Uterus (tissue), 4 donors: ENCODE data around the gene HIP1. TPM values are rescaled to one million over a fixed set of nuclear protein-coding genes. Genes with fewer than 3 reads are reported as not detected.

Experiments
- DNase-seq, 2 donors: peaks; one replicate each; pipeline ENCODE4 v3.0.0-alpha.2; 2019 to 2020
- H3K27ac ChIP-seq, 2 donors: fragments of 200-600 bp; sonication (generic); 1 replicate in 1 of 2; 2 replicates in 1 of 2; pipeline ENCODE4 v1.5.1; 2016 to 2018
- H3K27me3 ChIP-seq, 2 donors: fragments of 200-600 bp; sonication (generic); one replicate each; pipeline ENCODE4 v1.5.1; 2018 to 2019; ENCODE audit warnings: control low read depth in 1 of 2
- H3K36me3 ChIP-seq, 2 donors: fragments of 200-600 bp; sonication (generic); one replicate each; pipeline ENCODE4 v1.5.1; 2019; ENCODE audit warnings: control low read depth in 1 of 2
- H3K4me1 ChIP-seq, 2 donors: fragments of 200-600 bp; sonication (generic); one replicate each; pipeline ENCODE4 v1.5.1; 2018 to 2019; ENCODE audit warnings: control low read depth in 1 of 2
- H3K4me3 ChIP-seq, 2 donors: fragments of 200-600 bp; sonication (generic); 1 replicate in 1 of 2; 2 replicates in 1 of 2; pipeline ENCODE4 v1.5.1; 2018 to 2019; ENCODE audit warnings: mild to moderate bottlenecking in 1 of 2
- H3K9me3 ChIP-seq, 2 donors: fragments of 200-600 bp; sonication (generic); one replicate each; pipeline ENCODE4 v1.5.1; 2019; ENCODE audit warnings: control low read depth in 1 of 2
- POLR2A ChIP-seq, 2 donors: fragments of 450-650 bp; IDR thresholded peaks; one replicate each; pipeline ENCODE4 v1.6.1; 2016; ENCODE audit warnings: antibody characterized with exemption in 2 of 2, mild to moderate bottlenecking in 1 of 2, moderate library complexity in 1 of 2
- intact Hi-C: fragments of 100-400 bp; cut with DNase I; formaldehyde crosslinking; loops from one replicate; pipeline ENCODE4 v1.15.1; 2023; ENCODE audit warnings: low total_unique reads
- total RNA-seq, 4 donors: library from RNA; depleted of rRNA in 3 of 4; stranded (reverse); fragments of >200 nt in 3 of 4; gene quantifications; one replicate each; pipeline versions ENCODE4 v1.1.0 to v1.2.4, GENCODE V29; 2014 to 2023
- TF ChIP-seq, protein P1 (sequence below), 4 experiments: fragments of 200-600 bp in 2 of 4; fragments of 450-650 bp in 2 of 4; sonication (generic) in 2 of 4; IDR thresholded peaks; one replicate each; pipeline ENCODE4 v1.5.1; 2016 to 2019; ENCODE audit warnings: antibody characterized with exemption in 4 of 4, mild to moderate bottlenecking in 2 of 4, moderate library complexity in 1 of 4
- donor health status: DM: yes; HTN: yes; CAD: no.

HIP1 gene
- total RNA-seq, 4 donors from 2014 or later, result 13.1 to 48.8 (median 20.3) TPM

DNA sequence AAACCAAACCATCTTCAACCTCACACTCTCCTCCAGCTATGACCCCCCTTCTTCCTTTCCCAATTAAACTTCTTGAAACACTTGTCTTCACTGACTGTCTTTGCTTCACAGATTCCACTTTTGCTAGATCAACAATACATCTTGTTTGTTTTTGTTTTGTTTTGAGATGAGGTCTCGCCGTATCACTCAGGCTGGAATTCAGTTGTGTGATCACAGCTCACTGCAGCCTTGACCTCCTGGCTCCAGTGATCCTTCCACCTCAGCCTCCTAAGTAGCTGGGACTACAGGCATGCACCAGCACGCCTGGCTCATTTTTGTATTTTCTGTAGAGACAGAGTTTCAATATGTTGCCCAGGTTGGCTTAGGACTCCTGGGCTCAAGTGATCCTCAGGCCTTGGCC lies 59.7 kb downstream of the HIP1 start:
- no peaks in the 10 kb centered on the region for H3K9me3 ChIP-seq
- H3K4me3 ChIP-seq, result no peak overlapping the region
- H3K27ac ChIP-seq, result no peak overlapping the region
- no peak for TF ChIP-seq POLR2A (IDR thresholded peaks at IDR 0.05)
- TF ChIP-seq, protein P1, sequence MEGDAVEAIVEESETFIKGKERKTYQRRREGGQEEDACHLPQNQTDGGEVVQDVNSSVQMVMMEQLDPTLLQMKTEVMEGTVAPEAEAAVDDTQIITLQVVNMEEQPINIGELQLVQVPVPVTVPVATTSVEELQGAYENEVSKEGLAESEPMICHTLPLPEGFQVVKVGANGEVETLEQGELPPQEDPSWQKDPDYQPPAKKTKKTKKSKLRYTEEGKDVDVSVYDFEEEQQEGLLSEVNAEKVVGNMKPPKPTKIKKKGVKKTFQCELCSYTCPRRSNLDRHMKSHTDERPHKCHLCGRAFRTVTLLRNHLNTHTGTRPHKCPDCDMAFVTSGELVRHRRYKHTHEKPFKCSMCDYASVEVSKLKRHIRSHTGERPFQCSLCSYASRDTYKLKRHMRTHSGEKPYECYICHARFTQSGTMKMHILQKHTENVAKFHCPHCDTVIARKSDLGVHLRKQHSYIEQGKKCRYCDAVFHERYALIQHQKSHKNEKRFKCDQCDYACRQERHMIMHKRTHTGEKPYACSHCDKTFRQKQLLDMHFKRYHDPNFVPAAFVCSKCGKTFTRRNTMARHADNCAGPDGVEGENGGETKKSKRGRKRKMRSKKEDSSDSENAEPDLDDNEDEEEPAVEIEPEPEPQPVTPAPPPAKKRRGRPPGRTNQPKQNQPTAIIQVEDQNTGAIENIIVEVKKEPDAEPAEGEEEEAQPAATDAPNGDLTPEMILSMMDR (IDR thresholded peaks at IDR 0.05), result no peak
- no peaks in the 10 kb centered on the region for H3K4me1 ChIP-seq
- no peak for DNase-seq
- intact Hi-C loops, result no loop called here
- no peaks in the 10 kb centered on the region for H3K36me3 ChIP-seq
- H3K27me3 ChIP-seq, result no peaks in the 10 kb centered on the region

DNA sequence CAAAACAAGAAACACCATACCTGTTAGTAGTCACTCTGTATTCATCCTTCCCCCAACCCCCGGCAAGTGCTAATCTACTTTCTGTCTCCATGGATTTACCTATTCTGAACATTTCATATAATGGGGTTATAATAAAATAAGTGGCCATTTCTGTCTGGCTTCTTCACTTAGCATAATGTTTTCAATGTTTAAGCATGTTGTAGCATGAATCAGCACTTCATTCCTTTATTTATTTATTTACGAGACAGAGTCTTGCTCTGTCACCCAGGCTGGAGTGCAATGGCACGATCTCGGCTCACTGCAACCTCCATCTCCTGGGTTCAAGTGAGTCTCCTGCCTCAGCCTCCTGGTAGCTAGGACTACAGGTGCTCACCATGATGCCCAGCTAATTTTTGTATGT lies 69.2 kb downstream of the HIP1 start:
- no peak for DNase-seq
- H3K36me3 ChIP-seq, result no peaks in the 10 kb centered on the region
- H3K27ac ChIP-seq, result no peak overlapping the region
- H3K4me3 ChIP-seq, result no peak overlapping the region
- no peaks in the 10 kb centered on the region for H3K9me3 ChIP-seq
- TF ChIP-seq, protein P1 (IDR thresholded peaks at IDR 0.05), result no peak
- no peak for TF ChIP-seq POLR2A (IDR thresholded peaks at IDR 0.05)
- H3K4me1 ChIP-seq, result no peaks in the 10 kb centered on the region
- intact Hi-C loops, result no loop called here
- H3K27me3 ChIP-seq, result no peaks in the 10 kb centered on the region

DNA sequence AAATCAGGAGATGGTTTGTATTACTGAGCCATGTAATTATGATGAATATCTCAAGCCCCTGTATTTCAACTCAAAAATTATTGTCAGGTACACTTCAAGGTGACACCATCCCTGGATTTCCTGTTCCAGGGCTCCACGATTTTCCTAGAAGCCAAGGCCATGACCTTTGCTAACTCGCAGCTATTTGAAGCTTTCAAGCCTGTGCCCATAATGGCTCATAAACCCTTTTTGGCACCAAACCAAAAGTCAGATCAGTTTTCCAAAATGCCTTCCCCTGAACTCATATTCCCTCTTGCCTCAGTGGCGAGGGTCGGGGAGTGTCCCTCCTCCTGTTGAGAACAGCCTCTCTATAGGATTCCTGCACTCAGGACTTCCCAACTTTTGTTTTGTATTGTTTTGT lies 70.8 kb downstream of the HIP1 start:
- Histone ChIP-seq H3K27me3 (no peaks in the 10 kb centered on the region), H3K36me3 (no peaks in the 10 kb centered on the region), H3K9me3 (no peaks in the 10 kb centered on the region), H3K27ac (no peak overlapping the region), H3K4me1 (no peaks in the 10 kb centered on the region), H3K4me3 (no peak overlapping the region)
- DNase-seq, result no peak
- intact Hi-C loops, result no loop called here
- TF ChIP-seq, protein P1 (IDR thresholded peaks at IDR 0.05), result no peak
- TF ChIP-seq POLR2A (IDR thresholded peaks at IDR 0.05), result no peak

DNA sequence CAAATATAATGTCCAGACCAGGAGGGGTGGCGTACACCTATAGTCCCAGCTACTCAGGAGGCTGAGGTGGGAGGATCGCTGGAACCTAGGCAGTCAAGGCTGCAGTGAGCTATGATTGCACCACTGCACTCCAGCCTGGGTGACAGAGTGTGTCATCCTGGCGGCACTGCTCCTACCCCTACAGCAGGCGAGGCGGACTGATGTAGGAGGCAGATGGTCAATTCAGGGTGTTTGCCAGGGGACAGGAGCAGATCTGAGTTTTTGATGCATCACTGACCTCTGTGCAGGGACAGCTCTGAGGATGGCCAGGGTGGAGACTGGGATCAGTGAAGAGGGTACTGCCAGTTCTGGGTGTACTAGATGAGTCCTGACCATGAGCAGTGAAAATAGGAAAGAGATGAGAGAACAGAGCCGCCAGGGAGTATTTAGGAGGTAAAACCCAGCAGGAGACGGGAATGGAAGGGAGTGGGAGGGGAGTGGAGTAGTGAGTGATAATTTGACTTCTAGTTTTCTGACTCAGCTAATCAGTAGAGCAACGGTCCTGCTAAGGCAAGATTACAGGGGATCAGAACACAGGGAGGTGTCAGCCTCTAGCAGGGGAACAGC lies 75.3 kb downstream of the HIP1 start:
- Histone ChIP-seq H3K4me3 (no peak overlapping the region), H3K9me3 (no peaks in the 10 kb centered on the region), H3K4me1 (no peaks in the 10 kb centered on the region), H3K27me3 (no peaks in the 10 kb centered on the region), H3K27ac (no peak overlapping the region), H3K36me3 (no peaks in the 10 kb centered on the region)
- TF ChIP-seq, protein P1 (IDR thresholded peaks at IDR 0.05), result no peak
- no peak for TF ChIP-seq POLR2A (IDR thresholded peaks at IDR 0.05)
- intact Hi-C loops, result no loop called here
- no peak for DNase-seq

DNA sequence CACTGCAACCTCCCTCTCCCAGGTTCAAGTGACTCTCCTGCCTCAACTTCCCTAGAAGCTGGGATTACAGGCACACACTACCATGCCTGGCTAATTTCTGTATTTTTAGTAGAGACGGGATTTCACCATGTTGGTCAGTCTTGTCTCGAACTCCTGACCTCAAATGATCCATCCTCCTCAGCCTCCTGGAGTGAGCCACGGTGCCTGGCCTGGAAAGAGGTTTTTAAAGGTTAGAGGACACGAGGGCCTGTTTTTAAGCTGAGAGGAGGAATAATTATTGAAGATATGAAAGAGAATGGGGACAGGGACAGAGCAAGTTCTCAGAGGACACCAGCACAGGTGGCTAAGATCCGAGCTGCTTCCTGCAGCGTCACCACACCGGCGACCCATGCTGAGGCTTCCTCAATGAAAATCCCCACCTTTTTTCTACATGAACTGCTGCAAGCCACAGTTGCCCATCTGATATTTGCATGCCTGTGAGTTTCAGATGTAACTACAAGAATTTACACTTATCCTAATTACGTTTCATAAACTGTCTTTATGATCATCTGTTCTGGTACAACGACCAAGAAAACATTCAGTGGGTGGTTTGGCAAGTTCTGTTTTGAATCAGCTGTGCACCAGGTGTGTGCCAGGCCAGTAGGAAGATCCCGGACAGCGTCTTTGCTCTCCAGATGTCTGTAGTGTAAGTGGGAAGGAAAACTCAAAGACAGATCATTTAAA lies 76.0 kb downstream of the HIP1 start:
- Histone ChIP-seq H3K4me3 (no peak overlapping the region), H3K27me3 (no peaks in the 10 kb centered on the region), H3K27ac (no peak overlapping the region), H3K9me3 (no peaks in the 10 kb centered on the region), H3K36me3 (no peaks in the 10 kb centered on the region), H3K4me1 (no peaks in the 10 kb centered on the region)
- intact Hi-C loops, result no loop called here
- DNase-seq, result no peak
- TF ChIP-seq, protein P1 (IDR thresholded peaks at IDR 0.05), result no peak
- no peak for TF ChIP-seq POLR2A (IDR thresholded peaks at IDR 0.05)
